Measurements from ENCODE around the gene GNMT.
"Not testable (repeated sequence)": the region's sequence is repeated elsewhere in the genome, so short reads cannot be mapped to it uniquely, and the experiment has no call there.

GNMT gene

GRCh38 chr6:42978839-42979522, 18.4 kb downstream of the GNMT start, which contains the start of gene PEX6:
TSS of gene PEX6 (minus strand) at chr6:42979181. CDS start at chr6:42979150, 31 bp downstream.
- DNase-seq: peak; percentile 92

- DNase-seq: no peak
These were observed 19.1 kb downstream of the GNMT start for GRCh38 chr6:42979523-42980177.

DNA sequence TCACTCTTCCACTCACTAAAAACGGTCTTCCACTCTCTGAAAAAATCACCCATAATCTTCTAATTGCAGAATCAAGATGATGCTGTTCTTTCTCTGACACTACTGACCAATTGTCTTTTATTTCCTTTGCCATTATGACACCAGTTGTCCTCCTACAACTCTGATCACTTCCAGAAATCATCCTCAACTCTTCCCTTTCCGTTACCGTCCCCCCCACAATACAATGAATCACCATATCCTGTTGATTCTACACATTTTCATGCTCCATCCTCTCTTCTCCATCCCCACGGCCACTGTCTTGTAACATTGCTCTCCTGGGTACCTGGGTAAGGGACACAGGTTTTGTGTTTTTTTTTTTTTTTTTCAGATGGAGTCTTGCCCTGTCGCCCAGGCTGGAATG, 21.3 kb downstream of the GNMT start:
- DNase-seq: no peak

GRCh38 chr6:42984001-42984923, 23.7 kb downstream of the GNMT start, which contains the start of gene PPP2R5D:
TSS of gene PPP2R5D (plus strand) at chr6:42984570. CDS start at chr6:42984678, 108 bp downstream.
- peak; percentile 98 for DNase-seq

GRCh38 chr6:42984924-42985475, 24.4 kb downstream of the GNMT start:
- DNase-seq: no peak

DNA sequence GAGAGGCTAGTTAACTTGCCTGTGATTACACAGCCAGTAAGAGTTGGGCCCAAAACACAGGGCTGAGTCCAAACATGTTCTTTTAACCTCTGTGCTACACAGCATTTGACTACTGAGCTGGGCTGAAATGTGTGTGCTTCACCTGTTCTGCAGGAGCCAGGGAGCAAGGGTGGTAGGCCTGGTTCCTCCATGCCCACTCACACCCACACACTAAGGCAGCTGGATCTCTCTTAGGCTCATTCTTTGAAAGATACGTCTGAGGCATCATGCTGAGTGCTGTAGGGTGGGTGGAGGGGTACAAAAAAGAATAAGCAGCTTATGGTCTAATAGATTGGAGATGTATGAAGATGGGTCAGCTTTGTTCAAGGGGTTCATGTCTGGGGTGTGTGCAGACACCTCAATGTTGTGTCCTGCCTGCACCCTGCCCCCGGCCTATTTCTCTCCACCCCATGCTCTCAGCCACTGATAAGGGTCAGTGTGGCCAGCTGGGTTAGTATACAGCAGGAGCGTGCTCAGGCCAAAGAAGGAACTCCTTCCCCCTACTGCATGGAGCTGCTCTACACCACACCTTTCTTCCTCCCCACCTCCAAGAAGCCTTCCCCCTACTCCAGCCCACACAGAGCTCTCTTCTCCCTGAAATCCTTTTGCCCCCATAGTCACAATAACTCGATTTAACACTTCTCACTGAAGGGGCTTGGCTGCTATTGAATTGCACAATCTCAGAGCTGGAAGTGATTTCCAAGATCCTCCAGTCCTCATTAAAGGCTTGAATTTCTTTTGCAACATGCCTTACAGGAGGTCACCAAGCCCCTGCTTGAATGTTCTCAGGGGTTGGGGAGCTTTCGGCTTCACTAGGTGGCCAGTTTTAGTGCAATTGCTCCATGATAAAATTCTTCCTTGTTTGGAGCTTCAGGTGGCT, 27.2 kb downstream of the GNMT start:
- no peak for DNase-seq

DNA sequence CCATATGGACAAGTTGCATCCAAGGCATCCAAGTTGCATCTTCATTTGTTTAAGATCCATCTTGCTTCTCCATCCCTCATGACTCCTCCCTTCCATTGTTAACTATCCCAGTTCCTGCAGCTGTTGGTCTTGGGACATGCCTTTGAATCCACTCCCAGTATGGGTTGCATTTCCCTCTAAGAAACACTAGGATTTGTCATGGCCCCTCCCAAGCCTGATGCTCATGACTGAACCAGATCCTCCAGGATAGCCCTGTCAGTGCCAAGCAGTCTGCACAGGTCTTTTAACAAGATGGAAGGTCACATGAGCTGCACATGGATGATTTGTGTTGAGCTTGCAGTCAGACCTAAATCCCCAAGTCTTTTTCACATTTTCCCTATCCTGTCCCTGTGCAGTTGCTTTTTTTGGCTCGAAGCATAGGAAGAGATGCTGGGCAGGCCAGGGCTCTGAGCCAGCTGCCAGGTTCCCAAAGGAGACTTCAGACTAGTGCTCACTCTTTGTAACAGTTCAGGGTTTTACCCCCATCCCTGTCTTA, 28.0 kb downstream of the GNMT start:
- no peak for DNase-seq

DNA sequence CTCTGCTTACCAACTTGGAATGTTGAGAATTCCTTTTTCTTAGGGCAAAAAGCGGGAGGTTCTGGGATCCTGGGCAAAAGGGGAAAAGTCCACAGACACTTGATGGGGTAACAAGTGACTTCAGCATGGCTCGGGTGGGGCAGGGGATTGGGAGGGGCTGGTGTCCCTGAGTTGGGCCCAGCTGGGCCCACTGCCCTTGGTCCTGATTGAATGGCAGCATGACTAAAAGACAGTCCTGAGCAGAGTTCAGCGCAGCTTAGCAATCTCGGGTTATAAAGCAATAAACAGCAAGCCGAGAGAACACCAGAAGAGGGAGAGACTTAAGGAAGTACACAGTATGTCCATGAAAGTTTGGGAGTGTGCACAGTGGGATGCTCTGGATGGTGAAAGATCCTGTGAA, 29.4 kb downstream of the GNMT start:
- DNase-seq: no peak

DNA sequence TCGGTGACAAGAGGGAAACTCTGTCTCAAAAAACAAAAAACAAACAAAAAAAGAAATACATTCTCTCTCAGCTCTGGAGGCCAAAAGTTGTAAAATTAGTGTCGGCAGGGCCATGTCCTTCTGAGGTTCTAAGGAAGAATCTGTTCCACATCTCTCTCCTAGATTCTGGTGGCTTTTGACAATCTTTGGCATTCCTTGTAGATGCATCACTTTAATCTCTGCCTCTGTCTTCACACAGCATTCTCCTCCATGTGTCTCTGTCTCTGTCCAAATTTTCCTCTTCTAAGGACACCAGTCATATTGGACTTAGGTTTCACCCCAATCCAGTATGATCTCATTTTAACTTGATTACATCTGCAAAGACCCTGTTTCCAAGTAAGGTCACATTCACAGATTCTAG, 32.9 kb downstream of the GNMT start:
- DNase-seq: no peak

- DNase-seq: no peak
These were observed 36.0 kb downstream of the GNMT start for GRCh38 chr6:42996513-42996912.

DNA sequence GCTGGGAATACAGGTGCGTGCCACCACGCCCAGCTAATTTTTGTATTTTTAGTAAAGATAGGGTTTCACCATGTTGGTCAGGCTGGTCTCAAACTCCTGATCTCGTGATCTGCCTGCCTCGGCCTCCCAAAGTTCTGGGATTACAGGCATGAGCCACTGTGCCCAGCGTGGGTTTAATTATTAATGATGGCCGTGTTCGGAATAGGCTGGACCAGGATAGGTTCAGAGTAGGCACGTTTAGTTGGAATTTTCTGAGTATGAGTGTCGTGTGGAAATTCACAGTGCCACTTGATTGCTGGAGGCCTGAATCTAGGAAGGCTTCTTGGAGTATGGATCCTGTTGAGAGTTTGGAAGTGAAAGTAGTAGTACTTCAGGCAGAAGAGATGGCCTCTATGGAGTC, 37.7 kb downstream of the GNMT start:
- DNase-seq: not testable (repeated sequence)

DNA sequence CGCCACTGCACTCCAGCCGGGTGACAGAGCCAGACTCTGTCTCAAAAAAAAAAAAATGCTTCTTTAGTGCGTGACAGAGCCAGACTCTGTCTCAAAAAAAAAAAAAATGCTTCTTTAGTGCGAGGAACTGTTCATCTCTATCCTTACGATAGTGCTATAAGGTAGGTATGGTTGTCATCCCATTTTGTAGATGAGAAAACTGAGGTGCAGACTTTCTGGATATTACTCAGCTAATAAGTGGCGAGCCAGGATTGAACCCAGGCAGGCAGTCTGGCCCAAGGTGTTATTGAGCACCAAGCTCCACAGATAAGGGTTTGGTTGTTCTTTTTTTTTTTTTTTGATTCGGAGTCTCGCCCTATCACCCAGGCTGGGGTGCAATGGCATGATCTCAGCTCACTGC, 41.3 kb downstream of the GNMT start:
- DNase-seq: no peak

- no peak for DNase-seq
These were observed 45.3 kb downstream of the GNMT start for GRCh38 chr6:43005844-43006243.

- DNase-seq: no peak
These were observed 45.7 kb downstream of the GNMT start for GRCh38 chr6:43006251-43006650.

- DNase-seq: no peak
These were observed 46.6 kb downstream of the GNMT start for GRCh38 chr6:43007126-43007525.

GRCh38 chr6:43009124-43009523, 48.6 kb downstream of the GNMT start:
- peak; percentile 8 for DNase-seq

GRCh38 chr6:43011207-43011606, 50.7 kb downstream of the GNMT start:
- DNase-seq: no peak

DNA sequence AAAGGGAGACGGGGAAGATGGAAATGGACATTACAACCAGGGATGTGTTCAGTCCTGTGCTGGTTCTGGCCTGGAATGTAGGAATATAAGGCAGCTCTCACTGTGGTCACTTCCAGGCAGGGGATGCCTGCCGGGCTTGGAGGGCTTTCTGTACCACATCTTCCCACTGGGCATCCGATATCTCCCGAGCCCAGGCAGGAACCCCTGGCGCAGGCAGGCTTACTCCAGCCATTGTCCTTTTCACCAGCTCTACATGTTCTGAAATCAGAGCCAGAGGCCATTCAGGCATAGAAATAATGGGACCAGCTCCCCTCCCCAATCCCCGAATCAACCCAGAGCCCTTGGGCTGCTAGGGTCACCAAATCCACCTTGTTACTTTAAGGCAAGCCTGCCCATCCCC, 51.8 kb downstream of the GNMT start:
- DNase-seq: no peak

GRCh38 chr6:43013097-43013842, 52.7 kb downstream of the GNMT start:
- no peak for DNase-seq

Data from central memory CD4-positive, alpha-beta T cell (primary cell).